ENCODE results near the gene DCX.

DNA sequence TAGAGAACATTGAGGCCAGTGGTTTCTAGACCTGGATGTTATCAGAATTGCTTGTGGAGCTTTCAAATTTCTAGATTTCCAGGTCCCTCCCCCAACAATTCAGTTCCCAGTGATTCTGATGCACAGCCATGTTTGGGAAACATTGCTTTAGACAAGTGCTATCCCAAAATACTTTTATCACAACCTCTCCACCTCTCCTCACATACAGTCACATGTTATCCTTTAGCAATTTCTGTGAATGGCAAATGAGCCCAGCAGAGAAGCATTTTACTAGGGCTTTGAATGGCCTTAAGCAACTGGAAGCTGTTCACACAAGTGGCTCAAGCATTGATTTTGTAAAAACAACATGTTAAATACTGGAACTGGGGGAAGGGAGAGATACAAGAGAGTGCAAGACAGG, 29.7 kb downstream of the DCX start:
- TF ChIP-seq, protein P1, sequence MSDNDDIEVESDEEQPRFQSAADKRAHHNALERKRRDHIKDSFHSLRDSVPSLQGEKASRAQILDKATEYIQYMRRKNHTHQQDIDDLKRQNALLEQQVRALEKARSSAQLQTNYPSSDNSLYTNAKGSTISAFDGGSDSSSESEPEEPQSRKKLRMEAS (IDR thresholded peaks at IDR 0.05): no peak
- TF ChIP-seq EP300 (IDR thresholded peaks at IDR 0.05; ENCODE audit: borderline replicate concordance) (no peak), NFIC (IDR thresholded peaks at IDR 0.05) (no peak)

Measured in Ishikawa (cell line).